ENCODE measurements around the gene OLFM3.

The OLFM3 gene

DNA sequence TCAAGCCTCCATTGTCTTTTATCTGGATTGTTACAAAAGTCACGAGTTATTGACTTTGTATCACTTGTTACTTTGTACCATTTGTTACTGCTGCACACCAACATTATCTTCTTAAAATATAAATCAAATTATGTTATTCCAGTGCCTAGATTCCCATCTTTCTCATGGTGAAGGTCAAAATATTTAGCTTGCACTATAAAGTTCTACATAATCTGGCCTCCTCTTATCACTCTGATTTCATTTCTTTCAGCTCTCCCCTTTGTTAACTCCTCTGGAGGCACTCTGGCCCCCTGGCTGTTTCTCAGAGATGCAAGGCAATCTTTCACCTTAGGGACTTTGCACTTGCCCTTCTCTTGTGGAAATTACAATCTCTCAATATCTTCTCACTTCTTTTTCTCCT lies 143.8 kb downstream of the OLFM3 start:
- ATAC-seq = no peak
- no peak for TF ChIP-seq ZFP30 (CRISPR knock-in tag; IDR thresholded peaks at IDR 0.05)
- TF ChIP-seq, protein P1, sequence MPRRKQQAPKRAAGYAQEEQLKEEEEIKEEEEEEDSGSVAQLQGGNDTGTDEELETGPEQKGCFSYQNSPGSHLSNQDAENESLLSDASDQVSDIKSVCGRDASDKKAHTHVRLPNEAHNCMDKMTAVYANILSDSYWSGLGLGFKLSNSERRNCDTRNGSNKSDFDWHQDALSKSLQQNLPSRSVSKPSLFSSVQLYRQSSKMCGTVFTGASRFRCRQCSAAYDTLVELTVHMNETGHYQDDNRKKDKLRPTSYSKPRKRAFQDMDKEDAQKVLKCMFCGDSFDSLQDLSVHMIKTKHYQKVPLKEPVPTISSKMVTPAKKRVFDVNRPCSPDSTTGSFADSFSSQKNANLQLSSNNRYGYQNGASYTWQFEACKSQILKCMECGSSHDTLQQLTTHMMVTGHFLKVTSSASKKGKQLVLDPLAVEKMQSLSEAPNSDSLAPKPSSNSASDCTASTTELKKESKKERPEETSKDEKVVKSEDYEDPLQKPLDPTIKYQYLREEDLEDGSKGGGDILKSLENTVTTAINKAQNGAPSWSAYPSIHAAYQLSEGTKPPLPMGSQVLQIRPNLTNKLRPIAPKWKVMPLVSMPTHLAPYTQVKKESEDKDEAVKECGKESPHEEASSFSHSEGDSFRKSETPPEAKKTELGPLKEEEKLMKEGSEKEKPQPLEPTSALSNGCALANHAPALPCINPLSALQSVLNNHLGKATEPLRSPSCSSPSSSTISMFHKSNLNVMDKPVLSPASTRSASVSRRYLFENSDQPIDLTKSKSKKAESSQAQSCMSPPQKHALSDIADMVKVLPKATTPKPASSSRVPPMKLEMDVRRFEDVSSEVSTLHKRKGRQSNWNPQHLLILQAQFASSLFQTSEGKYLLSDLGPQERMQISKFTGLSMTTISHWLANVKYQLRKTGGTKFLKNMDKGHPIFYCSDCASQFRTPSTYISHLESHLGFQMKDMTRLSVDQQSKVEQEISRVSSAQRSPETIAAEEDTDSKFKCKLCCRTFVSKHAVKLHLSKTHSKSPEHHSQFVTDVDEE (CRISPR knock-in tag; IDR thresholded peaks at IDR 0.05) = no peak
- no peak for TF ChIP-seq GLIS3 (CRISPR knock-in tag; IDR thresholded peaks at IDR 0.05)
- no peak for TF ChIP-seq ZNF70 (CRISPR knock-in tag; IDR thresholded peaks at IDR 0.05)
- TF ChIP-seq CSDC2 (CRISPR knock-in tag; IDR thresholded peaks at IDR 0.05) = no peak
- TF ChIP-seq BACH2 (CRISPR knock-in tag; IDR thresholded peaks at IDR 0.05; ENCODE audit: borderline replicate concordance) = no peak
- TF ChIP-seq OSR1 (CRISPR knock-in tag; IDR thresholded peaks at IDR 0.05) = no peak
- TF ChIP-seq, protein P2, sequence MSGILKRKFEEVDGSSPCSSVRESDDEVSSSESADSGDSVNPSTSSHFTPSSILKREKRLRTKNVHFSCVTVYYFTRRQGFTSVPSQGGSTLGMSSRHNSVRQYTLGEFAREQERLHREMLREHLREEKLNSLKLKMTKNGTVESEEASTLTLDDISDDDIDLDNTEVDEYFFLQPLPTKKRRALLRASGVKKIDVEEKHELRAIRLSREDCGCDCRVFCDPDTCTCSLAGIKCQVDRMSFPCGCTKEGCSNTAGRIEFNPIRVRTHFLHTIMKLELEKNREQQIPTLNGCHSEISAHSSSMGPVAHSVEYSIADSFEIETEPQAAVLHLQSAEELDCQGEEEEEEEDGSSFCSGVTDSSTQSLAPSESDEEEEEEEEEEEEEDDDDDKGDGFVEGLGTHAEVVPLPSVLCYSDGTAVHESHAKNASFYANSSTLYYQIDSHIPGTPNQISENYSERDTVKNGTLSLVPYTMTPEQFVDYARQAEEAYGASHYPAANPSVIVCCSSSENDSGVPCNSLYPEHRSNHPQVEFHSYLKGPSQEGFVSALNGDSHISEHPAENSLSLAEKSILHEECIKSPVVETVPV (CRISPR knock-in tag; IDR thresholded peaks at IDR 0.05) = no peak
- TF ChIP-seq, protein P3, sequence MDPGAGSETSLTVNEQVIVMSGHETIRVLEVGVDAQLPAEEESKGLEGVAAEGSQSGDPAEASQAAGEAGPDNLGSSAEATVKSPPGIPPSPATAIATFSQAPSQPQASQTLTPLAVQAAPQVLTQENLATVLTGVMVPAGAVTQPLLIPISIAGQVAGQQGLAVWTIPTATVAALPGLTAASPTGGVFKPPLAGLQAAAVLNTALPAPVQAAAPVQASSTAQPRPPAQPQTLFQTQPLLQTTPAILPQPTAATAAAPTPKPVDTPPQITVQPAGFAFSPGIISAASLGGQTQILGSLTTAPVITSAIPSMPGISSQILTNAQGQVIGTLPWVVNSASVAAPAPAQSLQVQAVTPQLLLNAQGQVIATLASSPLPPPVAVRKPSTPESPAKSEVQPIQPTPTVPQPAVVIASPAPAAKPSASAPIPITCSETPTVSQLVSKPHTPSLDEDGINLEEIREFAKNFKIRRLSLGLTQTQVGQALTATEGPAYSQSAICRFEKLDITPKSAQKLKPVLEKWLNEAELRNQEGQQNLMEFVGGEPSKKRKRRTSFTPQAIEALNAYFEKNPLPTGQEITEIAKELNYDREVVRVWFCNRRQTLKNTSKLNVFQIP (CRISPR knock-in tag; IDR thresholded peaks at IDR 0.05; ENCODE audit: borderline replicate concordance, low read depth) = no peak
- no peak for TF ChIP-seq CREB5 (CRISPR knock-in tag; IDR thresholded peaks at IDR 0.05; ENCODE audit: low read depth)

DNA sequence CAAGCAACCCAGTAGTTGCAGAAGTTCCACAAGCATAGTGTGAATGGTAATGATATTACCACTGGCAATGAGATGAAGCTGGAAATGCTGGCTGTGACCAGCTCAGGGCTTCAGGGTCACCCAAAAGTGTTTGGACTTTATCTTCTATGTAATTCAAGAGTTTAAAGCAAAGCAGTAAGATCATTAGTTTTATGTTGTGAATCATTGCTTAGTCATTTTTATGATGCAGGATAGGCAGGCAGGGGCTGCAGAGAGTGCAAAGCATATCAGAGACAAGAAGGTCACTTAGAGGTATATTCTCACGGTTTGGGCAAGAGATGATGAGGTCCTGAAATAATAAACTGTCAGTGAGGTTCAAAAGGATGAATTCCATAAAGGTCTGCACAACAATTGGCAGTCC lies 147.4 kb downstream of the OLFM3 start:
- ATAC-seq = no peak

More for the DNA sequence above, 147.4 kb downstream of the OLFM3 start:
- TF ChIP-seq CREB5 (CRISPR knock-in tag; IDR thresholded peaks at IDR 0.05; ENCODE audit: low read depth) = no peak
- TF ChIP-seq ZNF8 (CRISPR knock-in tag; IDR thresholded peaks at IDR 0.05) = no peak
- no peak for TF ChIP-seq TOX (CRISPR knock-in tag; IDR thresholded peaks at IDR 0.05; ENCODE audit: borderline replicate concordance)
- TF ChIP-seq, protein P3 (CRISPR knock-in tag; IDR thresholded peaks at IDR 0.05; ENCODE audit: borderline replicate concordance, low read depth) = no peak
- TF ChIP-seq, protein P2 (CRISPR knock-in tag; IDR thresholded peaks at IDR 0.05) = no peak
- TF ChIP-seq PPARA (CRISPR knock-in tag; IDR thresholded peaks at IDR 0.05; ENCODE audit: borderline replicate concordance) = no peak
- TF ChIP-seq ZFP3 (CRISPR knock-in tag; IDR thresholded peaks at IDR 0.05) = no peak
- TF ChIP-seq RARB (CRISPR knock-in tag; IDR thresholded peaks at IDR 0.05) = no peak
- TF ChIP-seq PATZ1 (CRISPR knock-in tag; IDR thresholded peaks at IDR 0.05; ENCODE audit: borderline replicate concordance) = no peak
- no peak for TF ChIP-seq CSDC2 (CRISPR knock-in tag; IDR thresholded peaks at IDR 0.05)
- TF ChIP-seq BACH2 (CRISPR knock-in tag; IDR thresholded peaks at IDR 0.05; ENCODE audit: borderline replicate concordance) = no peak
- no peak for TF ChIP-seq ISL1 (CRISPR knock-in tag; IDR thresholded peaks at IDR 0.05)

Measured in SK-N-SH treated with all-trans-retinoic acid at 6 μM for 48 hours (cell line).